ENCODE results near the gene GBF1.

Gene GBF1

DNA sequence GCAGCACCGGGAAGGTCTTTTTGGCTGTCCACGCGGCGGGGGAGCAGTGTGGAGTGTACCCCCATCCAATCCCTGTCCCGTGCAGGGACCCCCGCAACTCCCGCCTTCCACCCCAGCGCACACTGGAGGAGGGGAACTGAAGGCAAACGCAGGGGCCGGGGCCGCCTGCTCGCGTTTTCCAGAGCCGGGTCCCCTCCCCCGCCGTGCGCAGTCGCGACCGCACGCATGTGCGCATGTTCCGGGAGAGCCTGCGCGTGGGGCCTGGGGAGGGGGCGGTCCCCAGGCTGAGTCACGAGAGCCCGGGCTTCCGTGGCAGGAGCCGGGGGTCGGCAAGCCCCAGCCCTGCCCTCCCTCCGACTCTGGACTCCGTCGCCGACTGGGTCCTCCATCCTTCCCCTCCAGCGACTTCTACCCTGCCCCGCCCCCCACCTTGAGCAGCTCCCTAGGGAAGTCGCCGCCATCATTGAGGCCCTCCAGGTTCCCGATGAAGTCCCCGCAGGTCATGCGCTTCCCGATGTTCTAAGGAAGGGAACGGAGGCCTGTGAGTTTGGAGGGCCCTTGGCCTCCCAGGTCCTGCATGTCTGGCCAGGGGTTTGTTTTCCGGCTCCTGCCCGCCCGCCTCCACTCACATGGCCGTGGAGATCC lies 165.2 kb downstream of the GBF1 start:
- peak; percentile 67 for DNase-seq

DNA sequence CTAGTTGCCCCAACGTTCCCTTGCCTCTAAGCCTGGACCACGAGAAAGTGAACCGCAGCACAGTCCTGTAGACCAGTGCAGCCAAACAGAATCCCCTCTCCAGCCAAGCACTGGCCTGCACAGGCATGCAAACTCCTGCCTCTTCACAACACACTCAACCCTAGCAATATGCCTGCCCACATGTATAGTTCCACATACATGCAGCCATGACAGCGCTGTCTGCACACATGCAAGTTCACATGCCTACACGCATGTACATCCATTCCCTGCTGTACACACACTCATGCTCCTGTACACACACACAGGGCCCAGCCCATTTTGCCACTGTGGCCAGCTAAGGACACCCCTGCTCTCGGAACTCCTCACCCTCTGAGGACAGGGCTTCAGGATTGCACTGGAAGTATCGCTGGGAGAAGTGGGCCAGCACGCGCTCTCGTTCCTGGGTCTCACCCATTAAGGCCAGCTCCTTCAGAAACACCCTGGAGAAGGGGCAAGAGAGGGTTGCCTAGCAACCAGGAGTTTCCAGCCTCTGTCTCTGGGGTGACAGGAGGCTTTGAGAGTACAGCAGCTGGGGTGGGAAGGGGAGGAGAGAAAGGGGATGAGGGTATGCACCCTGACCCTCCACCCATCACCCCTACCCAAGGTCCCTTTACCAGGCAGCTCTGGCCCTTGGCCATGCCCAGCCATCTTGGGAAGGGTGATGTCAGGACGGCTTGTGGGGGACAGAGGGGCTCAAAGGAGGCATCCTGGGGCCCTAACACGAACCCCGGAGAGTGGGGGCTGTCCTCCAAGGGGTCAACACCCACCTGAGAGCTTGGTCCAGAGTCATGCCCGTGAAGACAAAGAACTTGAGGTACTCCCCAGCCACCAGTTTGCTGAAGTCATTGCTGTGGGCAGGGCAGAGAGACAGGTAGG lies 166.3 kb downstream of the GBF1 start:
- no peak for DNase-seq

DNA sequence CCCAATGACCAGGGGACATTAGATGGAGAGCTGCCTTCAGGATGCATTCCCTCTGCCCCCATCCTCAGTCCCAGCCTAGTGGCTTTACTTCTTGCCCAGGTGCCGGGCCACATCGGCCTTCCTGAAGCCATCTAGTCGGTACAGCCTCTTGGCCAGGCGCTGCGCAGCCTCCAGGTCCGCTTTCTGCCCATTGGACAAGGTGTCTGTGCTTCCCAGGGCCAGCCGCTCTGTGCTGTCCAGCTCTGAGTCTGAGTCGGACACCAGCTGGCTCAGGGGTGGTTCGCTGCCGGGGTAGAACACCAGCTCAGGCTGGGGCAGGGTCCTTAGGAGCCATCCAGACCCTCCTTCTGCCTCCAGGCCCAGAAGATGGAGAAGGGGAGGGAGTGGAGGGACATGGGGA lies 167.0 kb downstream of the GBF1 start:
- no peak for DNase-seq

DNA sequence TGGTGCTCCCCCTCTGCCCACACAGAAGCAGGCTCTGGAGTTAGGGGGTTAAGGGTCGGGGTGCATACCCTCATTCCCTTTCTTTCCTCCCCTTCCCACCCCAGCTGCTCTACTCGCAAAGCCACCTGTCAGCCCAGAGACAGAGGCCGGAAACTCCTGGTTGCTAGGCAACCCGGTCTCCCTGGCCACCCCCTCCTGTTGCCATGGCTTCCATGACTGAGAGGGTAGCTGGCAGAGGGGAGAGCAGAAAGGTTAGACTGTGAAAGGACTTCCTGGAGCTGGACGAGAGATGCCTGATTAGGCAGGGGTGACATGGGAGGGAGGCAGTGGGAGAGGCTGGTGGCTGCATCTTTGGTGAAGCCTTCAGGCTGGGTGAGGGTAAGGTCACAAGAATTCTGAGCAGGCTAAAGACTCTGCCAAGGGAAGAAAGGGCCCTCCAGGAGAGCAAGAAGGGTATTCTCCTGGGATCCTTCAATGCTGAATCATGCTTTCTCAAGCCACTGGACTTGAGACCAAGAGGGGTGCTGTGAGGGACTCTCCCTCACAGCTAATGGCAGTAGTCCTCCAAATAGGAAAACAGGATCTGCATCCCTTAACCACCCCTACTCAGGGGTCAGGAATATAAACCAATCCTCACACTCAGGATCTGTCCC lies 167.8 kb downstream of the GBF1 start:
- DNase-seq = peak; percentile 36

DNA sequence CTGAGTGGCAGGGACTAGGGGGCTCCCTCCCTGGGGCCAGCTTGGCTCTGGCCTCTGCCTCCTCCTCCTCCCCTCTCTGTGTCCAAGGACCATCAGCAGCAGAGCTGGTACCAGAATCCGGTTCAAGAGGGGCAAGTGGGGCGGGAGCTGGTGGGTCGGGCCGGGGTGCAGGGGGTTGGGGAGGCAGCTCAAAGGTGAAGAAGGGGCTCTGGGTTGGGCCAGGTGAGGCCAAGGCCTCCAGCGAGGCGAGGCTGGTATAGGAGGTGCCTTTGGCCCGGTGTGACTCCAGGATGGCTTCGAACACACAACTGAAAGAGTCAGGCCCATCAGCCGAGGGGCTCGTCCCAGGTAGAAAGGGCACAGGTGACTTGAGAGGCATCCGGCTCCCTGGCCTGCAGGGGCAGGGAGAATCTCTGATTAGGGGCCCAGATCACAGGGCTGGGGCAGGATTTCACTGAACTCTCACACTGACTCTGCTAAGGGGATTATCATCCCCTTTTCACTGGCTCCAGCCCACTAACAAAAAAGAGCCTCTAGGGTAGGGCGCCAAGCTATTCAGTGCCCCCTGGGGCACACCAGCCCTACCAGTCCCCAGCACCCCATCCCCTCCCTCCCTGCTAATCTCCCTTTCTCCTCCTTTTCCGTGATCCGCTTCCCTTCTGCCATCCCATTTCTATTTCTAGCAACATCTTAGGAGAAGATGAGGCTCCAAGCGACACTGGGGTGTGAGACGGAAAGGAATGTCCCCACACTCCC lies 168.7 kb downstream of the GBF1 start:
- DNase-seq = no peak

DNA sequence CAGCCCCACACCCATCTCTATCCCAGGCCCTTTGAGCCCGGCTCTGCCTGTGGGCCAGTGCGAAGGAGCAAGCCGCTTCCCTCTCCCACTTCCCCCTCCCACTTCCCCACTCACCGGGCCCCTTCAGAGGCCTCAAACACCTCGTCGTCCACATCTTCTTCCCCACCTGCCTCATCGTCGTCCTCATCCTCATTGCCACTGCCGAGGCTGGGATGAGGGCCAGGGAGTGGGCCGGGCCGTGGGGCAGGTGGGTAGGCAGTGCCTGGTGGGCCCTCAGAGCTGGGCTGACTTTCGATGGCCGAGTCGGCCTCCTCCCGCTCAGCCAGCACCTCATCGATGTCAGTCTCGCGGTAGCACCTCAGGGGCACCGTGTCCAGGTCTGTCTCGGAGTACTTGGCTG lies 169.4 kb downstream of the GBF1 start:
- no peak for DNase-seq

DNA sequence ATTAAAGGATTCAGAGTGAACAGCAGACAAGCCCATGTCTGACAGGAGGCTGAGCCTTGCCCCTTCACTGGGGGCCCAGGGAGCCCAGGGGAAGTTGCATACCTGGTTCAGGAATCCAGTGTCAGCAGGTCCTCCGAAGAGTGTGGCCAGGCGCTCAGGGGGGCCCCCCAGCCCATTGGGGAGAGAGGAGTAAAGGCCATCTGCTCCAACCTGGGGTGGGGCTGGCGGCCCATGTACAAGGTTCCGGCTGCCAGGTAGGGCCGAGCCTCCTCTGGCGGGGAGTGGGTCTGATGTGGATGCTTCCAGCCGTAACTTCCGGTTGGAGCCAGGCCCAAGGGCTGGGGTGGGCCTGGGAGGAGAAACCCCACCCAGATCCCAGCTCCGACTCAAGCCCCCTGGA lies 171.0 kb downstream of the GBF1 start:
- no peak for DNase-seq

DNA sequence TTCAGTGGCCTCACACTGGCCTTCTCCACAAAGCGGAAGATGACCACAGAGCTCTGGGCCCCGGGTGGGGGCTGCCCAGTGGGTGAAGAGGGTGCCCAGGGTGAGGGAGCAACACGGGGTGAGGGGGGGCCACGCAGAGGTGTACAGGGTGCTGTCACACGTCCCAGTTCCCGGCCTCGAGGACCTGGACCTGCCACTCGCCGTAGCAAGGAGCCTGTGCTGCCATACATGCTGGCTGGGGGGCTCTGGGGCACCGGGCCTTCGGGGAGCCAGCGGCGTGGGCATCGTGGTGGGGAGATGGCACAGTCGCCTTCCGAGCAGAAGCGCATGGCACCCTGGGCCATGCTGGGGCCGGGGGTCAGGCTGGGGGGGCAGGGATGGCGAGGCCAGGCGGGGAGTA lies 171.4 kb downstream of the GBF1 start:
- no peak for DNase-seq

DNA sequence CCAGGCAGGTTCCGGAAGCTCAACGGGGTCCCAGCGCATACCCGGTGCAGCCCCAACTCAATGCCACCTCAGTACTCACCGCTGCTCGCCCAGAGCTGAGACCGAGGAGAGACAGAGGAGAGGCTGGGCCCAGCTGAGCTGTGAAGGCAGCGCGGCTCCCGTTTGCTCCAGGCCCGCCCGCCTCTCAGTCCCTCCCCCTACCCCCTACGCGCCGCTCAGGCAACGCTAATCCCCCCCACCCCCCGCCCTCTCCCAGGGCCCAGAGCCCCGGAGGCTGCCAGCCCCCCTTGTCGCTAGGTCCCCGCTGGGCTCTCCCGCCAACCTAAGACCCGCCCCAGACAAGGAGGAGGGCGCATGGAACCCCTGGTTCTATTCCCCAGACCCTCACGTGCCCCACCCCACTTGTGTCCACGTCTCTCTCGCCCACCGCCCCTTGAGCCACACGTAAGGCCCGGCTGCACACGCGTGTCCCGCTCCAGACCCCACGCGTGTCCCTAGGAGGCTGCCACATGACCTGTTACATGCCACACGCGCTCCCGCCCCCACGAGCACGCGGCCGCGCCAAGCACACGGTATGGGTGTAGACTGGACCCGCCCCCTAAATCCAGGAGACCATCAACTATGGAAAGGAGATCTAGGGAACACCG lies 173.4 kb downstream of the GBF1 start, which contains the start of gene PSD:
TSS of gene PSD (minus strand) at position 164 of the 647 bp plus-strand sequence. CDS start 1,747 bp downstream, outside the sequence.
- DNase-seq = no peak

DNA sequence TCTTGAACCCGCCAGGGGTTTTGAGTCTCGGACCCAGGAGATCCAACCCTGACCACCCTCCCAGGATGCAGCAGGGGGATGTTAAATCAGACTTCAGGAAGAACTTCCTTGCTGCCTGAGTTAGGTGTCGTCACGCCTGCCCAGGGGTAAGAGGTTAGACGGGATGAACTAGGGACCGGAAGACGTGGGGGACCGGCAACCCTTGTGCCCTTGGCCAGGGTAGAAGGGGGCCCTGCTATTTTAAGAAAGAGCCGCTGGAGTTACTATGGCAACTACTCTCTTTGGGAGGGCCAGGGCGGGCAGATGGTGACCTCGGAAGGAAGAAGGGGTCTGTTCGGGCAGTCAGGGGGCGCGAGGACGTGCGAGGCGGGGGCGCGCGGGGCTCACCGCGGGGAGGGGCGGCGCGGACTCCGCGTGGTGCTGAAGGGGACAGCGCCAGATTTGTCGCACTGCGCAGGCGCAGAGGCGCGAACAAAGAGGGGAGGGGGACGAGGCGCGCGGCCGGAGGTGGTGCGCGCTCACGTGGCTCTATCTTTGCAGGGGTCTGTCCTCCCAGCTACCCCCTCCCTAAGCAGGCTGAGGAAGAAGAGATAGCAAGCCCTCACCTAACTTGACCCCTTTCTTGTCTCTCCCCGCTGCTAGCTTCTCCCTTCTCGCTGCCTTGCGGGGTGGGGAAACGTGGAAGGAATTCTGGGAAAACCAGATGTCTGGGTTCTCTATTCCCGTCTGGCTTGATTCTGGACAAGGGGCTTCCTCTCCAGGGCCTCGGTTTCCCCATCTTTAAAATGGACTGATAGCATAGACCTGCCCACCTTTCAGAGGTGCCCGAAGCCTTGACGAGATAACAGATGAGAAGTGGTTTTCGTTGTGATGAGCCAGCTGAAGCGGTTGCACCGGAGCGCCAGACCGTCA lies 174.2 kb downstream of the GBF1 start:
- DNase-seq = peak; percentile 72

DNA sequence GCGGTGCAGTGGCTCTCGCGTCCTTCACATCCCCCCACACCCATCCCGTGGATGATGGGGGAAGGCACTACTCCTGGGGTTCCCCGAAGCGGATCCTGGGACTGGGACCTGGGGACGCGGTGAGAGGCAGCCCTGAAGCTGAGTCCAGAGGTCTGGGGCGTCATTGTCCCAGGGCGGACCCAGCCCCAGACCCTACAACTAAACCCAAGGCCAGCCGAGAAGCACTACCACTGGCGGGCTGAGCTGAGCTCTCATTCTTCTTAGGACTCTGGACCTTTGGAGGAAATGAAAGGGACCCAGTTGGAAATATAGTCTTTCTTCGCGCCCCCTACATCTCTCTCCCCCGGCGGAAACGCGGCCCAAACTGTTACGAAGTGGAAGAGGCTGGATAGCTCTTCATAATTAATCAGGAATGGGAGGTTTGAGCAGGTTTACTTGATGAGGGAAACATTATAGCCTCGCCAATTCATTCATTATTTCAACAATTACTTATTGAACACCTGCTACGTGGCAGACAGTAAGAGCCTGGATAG lies 174.9 kb downstream of the GBF1 start:
- DNase-seq = no peak

DNA sequence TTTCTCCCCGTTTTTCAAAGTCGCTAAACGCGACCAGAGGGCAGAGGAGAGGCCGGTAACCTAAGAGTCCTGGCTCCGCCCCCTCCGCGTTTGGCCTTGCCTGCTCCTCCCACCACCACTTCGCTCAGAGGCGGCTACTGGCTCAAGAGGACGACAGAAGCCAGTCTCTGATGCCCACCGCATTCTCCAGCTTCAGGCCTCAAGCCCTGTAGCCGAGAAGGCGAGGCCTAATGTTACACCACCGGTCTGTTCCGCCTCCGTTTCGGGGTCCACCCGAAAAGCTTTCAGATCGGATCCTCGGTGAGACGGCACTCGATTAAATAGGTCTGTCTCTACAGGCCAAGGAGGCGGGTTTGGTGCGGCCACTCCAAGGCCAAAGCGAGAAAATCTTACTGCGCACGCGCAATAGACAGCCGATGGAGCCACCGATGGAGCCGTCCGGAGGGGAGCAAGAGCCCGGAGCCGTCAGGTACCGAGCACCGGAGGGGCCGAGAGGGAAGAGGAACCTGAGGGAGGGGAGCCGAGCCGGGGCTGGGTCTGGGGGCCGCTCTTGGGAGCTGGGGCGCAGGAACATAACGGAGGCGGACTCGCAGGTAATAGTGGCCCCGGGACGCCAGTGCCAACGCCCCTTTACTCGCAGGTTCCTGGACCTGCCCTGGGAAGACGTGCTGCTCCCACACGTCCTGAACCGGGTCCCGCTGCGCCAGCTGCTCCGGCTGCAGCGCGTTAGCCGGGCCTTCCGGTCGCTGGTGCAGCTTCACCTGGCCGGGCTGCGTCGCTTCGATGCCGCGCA lies 175.6 kb downstream of the GBF1 start, which contains the start of gene FBXL15:
TSS of gene FBXL15 (plus strand) at position 123 of the 793 bp plus-strand sequence. CDS start at position 417, 294 bp downstream.
- peak; percentile 94 for DNase-seq

DNA sequence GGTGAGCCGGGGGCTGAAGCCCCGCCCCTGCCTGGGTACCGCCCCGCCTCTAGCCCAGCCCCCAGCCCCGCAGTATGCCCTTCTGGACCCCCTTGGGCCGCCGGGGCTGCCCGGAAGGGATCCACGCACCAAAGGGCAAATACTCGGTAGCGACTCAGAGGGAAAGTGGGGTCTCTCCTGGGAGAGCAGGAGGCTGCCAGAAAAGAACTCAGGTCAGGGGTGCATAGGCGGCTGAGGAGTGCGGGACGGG lies 176.1 kb downstream of the GBF1 start:
- DNase-seq = no peak

DNA sequence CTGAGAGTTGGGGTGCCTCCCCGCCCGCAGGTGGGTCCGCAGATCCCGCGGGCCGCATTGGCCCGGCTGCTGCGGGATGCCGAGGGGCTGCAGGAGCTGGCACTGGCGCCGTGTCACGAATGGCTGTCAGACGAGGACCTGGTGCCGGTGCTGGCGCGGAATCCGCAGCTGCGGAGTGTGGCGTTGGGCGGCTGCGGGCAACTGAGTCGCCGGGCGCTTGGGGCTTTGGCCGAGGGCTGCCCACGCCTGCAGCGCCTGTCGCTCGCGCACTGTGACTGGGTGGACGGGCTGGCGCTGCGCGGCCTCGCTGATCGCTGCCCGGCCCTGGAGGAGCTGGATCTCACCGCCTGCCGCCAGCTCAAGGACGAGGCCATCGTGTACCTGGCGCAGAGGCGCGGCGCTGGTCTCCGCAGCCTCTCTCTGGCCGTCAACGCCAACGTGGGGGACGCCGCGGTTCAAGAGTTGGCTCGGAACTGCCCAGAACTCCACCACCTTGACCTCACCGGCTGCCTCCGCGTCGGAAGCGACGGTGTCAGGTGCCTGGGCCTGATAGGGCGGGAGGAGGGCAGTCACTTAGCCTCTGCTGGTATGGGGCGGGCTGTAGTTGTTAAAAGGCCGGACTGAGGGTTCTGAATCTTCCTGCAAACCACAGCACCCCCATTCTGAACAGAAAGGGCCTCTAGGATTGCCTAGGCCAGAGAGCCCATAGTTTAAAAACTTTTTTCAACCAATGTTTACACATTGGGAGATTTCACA lies 176.6 kb downstream of the GBF1 start:
- DNase-seq = peak; percentile 37

DNA sequence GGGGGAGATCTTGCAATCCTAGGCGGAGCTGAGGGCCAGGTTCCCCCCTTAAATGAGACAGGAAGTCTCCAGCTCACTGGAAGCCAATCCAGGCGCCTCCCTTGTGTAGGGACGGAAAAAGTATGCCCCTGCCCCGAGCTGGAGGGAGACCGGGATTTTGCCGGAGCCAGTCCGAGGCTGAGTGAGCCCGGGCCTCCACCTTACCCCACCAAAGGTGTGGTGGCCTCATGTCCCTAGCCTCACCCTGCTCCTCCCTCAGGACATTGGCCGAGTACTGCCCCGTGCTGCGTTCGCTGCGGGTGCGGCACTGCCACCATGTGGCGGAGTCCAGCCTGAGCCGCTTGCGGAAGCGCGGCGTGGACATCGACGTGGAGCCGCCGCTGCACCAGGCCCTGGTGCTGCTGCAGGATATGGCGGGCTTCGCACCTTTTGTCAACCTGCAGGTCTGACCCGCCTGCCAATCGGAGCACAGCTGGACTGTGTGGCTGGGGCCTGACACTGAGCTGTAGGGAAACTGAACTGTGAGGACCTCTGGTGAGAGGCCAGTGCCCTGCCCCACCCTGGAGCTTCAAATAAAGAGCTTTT lies 177.3 kb downstream of the GBF1 start:
- peak; percentile 60 for DNase-seq

DNA sequence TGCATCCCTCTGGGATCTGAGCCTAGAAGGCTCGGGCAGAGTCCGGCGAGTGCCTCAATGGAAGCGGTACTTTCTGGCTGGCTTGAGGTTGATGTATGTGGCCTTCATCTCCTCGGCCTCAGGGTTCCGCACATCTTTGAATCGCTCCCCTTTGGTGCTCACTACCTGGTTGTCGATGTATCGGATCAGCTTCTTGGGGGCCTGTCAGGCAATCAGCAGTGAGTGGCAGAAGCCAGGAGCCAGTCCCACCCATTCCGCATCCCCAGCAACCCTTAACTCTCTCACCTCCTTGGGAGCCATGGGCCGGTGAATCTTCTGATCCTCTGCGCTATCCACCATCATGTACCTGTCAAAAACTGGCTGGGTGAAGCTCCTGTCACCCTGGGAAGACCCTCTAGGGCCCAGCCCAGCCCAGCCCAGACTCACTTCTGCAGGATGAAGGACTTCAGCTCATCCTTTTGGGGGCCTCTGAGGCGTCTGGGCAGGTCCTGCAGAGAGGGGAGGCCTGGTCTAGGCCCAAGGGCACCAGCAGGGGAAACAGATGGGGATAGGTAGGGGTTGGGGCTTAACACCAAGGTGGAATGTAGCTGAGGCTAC lies 178.1 kb downstream of the GBF1 start:
- DNase-seq = no peak

DNA sequence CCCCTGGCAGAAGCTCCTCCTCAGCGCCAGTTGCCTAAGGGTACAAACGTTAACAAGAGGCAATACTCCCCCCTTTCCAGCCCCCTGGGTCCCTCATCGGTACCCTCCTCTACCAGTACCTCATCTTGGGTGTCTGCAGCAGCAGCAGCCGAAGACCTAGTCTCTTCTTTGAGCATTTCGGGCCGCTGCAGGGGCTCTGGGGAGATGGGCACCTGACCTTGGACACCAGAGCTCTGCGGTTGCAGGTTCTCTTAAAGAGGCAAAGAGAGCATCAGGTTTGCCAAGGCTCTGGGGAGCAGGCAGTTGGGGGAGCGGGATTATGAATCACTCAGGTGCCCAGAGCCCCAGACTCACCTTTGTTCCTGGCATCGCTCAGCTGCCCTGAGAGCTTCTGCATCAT lies 178.8 kb downstream of the GBF1 start:
- DNase-seq = no peak

DNA sequence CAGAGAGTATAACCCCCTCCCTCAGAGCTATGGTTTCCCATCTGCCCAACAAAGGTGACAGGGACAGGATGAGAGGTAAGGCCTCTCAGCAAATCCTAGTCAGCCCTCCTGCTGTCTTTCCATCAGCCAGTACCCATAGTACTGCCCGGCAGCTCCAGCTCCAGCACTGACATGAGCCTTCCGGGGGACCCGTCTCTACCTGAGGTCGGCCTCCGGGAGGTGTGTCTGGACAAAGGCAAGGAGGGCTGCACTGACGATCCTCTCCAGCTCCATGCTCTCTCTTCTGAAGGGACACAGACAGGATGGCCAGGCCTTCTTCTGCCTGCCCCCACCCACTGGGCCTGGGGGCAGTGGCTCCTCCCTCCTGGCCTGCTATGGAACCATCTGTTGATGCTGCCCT lies 179.6 kb downstream of the GBF1 start:
- no peak for DNase-seq

DNA sequence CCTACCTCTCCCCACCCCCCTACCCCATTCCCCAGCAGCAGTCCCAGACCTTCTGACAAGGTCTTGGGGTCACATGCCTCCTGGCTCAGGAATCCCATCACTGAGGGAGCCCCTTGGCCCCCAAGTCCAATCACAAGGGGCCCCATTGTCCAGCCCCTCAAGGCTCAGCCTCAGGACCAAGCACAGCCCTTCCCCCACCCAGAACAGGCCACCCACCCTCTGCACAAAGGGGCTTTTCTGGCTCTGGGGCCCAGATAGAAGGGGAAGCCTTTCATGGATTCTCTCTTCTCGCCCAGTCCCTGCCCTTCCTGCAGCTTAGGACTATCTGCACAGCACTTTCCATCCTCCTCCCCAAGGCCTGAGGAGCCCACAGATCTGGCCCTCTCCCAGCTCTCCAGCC lies 180.1 kb downstream of the GBF1 start:
- no peak for DNase-seq
